Measurements from ENCODE around the gene NTN4.

NTN4 gene

GRCh38 chr12:95642583-95642982, 148.0 kb downstream of the NTN4 start:
- no peak for TF ChIP-seq CTCF (IDR thresholded peaks at IDR 0.05; ENCODE audit: borderline replicate concordance, control extremely low read depth, extremely low read depth, insufficient read depth, missing control alignments)
- in situ Hi-C loops (cut with MboI; ENCODE audit: low sequenced_read_pairs, unreplicated experiment) = no loop called here
- DNase-seq (ENCODE audit: low spot score) = no peak

- no peak for TF ChIP-seq CTCF (IDR thresholded peaks at IDR 0.05; ENCODE audit: borderline replicate concordance, control extremely low read depth, extremely low read depth, insufficient read depth, missing control alignments)
- in situ Hi-C loops (cut with MboI; ENCODE audit: low sequenced_read_pairs, unreplicated experiment) = no loop called here
- DNase-seq (ENCODE audit: low spot score) = no peak
These were observed 149.1 kb downstream of the NTN4 start for GRCh38 chr12:95641299-95641952.

- DNase-seq (ENCODE audit: low spot score) = no peak
- in situ Hi-C loops (cut with MboI; ENCODE audit: low sequenced_read_pairs, unreplicated experiment) = no loop called here
- TF ChIP-seq CTCF (IDR thresholded peaks at IDR 0.05; ENCODE audit: borderline replicate concordance, control extremely low read depth, extremely low read depth, insufficient read depth, missing control alignments) = no peak
These were observed 150.0 kb downstream of the NTN4 start for GRCh38 chr12:95640516-95640915.

GRCh38 chr12:95637471-95638155, 153.0 kb downstream of the NTN4 start:
- no peak for TF ChIP-seq CTCF (IDR thresholded peaks at IDR 0.05; ENCODE audit: borderline replicate concordance, control extremely low read depth, extremely low read depth, insufficient read depth, missing control alignments)
- in situ Hi-C loops (cut with MboI; ENCODE audit: low sequenced_read_pairs, unreplicated experiment) = no loop called here
- no peak for DNase-seq (ENCODE audit: low spot score)

GRCh38 chr12:95637010-95637409, 153.6 kb downstream of the NTN4 start:
- no peak for DNase-seq (ENCODE audit: low spot score)
- TF ChIP-seq CTCF (IDR thresholded peaks at IDR 0.05; ENCODE audit: borderline replicate concordance, control extremely low read depth, extremely low read depth, insufficient read depth, missing control alignments) = no peak
- in situ Hi-C loops (cut with MboI; ENCODE audit: low sequenced_read_pairs, unreplicated experiment) = no loop called here

- in situ Hi-C loops (cut with MboI; ENCODE audit: low sequenced_read_pairs, unreplicated experiment) = no loop called here
- no peak for DNase-seq (ENCODE audit: low spot score)
- TF ChIP-seq CTCF (IDR thresholded peaks at IDR 0.05; ENCODE audit: borderline replicate concordance, control extremely low read depth, extremely low read depth, insufficient read depth, missing control alignments) = no peak
These were observed 155.6 kb downstream of the NTN4 start for GRCh38 chr12:95634622-95635621.

Data from GM13976 (cell line).